NCI-H345 treated with DMSO at 0.1 percent for 48 hours (cell line): ENCODE data around the gene SPRR4.

Experiments used
- DNase-seq: peaks from one replicate; lab custom pipeline; 2025; ENCODE audit not compliant: unreplicated experiment; lab: John Stamatoyannopoulos, UW

Gene SPRR4, protein sequence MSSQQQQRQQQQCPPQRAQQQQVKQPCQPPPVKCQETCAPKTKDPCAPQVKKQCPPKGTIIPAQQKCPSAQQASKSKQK

DNA sequence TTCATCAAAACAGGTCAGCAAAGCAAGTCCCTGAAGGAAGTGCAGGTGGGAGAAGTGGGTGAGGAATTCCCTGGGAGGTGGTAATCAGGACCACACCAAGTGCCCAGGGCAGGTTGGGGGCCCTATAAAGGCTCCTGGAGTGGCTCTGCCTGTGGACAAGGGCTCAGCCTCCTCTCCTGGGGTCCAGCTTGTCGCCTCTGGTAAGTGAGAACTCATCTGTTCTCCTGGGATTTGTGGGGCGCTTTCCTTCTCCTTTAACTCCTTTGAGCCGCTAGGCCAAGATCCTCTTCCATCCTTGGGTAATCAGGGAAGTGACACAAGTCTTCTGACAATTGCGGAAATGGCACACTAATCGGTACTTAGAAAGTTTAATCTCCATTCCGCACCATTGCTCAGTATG lies at the start of gene SPRR4:
TSS of gene SPRR4 (plus strand) at position 154 of the 400 bp plus-strand sequence. CDS start 1,243 bp downstream, outside the sequence.
- no peak for DNase-seq

DNA sequence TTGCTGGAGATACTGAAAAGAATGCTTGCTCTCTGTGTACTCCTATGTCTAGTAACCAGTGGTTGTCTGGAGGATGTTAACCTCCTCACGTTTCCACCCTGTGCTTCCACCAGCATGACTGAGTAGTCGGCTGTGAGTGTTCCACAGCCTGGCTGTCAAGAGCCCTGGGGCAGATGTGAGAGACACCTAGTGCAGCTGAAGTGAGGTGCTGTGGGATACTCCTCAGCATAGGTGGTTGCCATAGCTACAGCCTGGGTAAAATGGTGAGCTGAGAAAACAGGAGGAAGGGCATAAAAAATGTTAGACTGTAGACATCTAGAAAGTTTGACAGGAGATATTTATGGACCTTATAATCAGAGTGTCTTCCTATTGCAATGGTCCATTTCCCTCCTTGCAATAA lies 46.3 kb upstream of the SPRR4 start:
- DNase-seq, result no peak

DNA sequence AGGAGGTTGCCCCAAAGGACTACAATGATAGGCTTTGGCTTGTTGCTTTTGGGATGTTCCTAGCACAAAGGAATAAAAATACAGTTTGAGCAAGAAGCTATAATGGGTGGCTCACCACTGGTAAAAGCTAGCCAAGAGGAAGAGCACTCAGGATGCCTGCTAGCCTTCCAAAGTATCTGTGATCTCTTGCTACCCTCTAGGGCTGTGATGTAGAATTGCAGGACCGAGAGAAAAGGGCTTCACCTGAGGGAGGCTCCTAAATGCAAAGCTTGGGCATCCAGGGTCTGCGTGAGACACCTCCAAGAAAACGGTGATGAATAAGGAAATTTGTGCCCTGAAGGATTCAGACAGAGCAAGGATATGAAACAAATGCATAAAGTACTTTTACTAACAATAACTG lies 44.4 kb upstream of the SPRR4 start:
- no peak for DNase-seq

DNA sequence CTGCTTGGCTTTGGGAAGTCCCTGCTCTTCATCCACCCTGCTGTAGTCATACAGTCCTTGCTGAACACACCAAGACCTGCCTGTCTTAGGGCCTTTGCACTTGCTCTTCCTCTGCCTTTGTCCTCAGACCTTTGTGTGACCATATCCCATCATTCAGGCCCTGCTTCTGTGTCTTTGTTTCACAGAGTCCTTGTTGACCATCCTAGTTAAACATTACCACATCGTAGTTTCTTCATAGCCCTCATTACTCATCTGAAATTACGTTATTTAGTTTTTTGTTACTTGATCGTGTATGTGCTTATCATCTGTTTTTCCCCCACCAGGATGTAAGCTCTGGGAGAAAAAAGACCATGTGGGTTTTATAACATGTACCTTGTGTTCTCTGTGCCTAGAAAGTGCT lies 41.8 kb upstream of the SPRR4 start:
- no peak for DNase-seq

DNA sequence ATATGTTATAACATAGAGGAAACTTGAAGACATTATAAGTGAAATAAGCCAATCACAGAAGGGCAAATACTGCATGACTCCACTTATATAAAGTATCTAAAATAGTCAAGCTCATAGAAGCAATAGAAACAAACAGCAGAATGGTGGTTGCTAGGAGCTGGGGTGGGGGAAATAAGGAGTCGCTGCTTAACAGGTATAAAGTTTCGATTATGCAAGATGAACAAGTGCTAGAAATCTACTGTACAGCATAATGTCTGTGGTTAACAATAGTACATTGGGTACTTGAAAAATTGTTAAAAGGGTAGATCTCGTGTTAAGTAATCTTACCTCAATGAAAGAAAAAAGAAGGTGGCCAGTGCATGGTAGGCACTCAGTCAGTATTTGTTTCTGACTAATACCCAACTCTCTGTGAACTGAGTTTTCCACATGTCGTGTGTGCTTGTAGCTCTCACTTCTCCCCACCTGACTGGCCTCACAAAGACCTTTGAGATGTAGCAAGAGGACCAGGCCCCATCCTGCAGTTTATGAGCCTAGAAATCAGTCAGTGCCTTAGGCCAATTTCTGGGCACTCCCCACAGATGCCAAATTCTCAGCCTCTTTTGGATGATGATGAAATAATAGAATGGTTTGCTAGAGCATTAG lies 38.2 kb upstream of the SPRR4 start:
- no peak for DNase-seq

DNA sequence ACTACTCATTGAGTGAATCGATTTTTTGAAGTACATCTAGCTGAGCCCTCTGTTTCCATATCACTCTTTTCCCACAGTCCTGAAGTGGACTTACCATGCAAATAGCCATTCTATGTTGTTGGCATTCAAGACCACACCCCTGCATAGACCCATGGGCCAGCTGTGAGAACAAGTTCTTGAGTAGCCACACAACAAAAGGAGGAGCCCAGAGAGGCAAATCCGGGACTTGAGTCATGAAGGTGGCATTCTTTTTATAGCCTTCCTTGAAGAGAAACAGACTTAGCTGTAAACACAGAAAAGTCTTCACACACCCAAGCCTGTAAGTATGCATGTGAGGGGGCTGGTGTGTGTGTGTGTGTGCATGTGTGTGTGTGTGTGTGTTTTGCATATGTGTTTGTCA lies 37.3 kb upstream of the SPRR4 start:
- DNase-seq, result no peak

DNA sequence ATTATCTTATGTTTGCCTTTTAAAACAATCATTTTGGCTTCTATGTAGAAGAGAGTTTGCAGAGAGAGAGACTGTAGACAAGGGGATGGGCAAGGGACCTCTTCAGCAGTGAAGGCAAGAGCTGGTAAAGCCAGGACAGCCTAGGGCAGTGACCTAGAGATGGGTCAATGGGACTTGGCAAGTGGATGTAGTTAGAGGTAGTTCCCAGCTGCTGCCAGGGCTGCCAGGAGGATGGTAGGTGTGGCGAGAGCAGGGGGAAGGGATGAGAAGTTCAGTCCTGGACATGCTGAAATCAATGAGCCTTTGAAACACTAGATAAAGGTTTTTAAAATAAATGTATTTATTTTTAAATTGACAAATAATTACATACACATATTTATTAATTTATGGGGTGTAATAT lies 29.8 kb upstream of the SPRR4 start:
- DNase-seq, result no peak

DNA sequence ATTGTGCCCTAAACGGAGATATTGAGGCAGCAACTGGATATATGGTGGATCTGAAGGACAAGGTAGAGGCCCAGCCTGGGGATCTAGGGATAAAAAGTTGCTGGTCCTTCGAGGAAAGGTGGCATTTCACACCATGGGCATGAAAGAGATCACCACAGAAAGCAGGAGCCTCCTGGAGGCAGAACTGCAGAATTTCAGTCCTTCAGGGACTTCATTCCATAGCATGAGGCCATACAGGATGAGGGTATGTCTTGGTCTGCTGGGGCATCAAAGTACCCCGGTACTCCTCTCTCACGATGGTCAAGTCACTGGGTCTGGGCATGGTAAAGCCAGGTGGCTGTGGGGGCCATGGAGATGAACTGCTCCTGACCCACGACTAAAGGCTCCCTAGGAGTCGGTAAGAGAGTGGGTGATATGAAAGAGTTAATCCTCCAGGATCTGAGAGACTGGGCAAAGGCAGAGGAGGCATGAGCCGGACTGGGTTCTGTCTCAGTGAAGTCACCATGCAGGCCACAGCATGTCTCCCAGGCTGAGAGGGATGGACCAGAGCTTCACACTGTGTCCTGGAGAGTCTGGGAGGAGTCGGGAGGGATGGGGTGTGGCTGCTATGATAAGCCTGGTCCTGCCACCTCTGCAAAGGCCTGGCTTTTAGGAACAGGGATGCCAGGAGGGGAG lies 29.3 kb upstream of the SPRR4 start:
- no peak for DNase-seq

DNA sequence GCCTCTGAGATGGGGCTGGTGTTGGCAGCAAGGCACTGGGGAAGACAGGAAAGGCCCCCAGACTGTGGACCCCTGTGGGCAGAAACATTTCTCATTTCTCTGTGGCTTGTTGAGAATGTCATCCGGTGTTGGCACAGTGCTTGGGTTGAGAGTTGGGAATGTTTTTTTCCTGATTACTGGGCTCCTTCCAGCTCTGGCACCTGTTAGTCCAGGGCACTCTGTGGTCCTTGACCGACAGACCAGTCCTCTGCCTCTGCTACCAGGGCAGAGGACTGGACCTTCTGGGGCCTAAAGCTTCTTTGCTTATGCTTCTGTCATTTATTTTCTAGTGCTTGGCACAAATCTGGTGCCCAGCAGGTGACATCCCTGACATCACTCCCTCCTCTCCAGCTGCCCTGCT lies 28.3 kb upstream of the SPRR4 start:
- no peak for DNase-seq

DNA sequence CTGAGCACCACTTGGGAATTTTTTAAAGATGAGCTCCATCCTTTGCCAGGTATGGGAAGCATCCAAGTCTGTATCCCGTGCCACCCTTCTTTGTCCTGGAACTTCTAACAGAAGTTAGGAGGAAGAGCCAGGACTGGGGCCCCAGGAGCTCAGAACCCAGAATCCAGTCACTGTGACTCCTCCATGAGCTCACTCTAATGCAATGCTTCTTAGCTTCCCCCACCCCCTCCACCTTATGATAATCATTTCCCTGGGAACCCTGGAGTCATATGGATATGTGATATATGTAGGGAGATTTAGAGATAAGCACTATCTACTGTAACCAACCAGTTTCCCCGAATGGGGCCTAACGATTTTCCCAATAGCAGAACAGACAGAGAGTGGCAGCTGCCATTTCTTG lies 24.2 kb upstream of the SPRR4 start:
- DNase-seq, result no peak

DNA sequence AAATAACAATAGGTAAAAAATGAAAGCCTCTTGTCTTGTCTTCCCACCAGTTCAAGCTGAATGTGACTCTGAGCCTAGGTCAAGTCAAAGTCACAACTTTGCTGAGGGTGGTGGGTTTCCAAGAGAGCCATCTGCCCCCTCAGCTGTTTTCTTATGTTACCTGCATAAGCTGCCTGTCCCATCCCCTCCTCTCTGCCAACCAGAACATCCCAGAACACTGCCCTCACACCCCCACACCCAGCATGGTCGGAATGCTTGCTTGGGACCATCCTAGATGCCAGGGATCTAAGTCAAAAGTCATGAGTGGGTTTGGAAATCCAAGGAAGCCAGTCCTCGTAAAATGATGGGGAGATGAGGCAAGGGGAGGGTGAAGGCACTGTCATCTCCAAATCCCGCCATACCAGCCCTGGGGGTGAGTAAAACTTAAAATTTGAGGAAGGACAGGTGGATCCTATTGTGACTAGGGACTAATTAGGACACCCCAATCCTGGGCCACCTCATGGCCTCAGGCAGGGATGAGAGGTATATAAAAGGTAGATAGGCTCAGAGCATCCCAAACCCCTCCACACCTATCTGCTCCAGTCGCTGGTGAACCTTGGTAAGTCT lies 23.7 kb upstream of the SPRR4 start, which contains the start of gene SPRR5:
TSS of gene SPRR5 (plus strand) at position 556 of the 606 bp plus-strand sequence. CDS start 1,349 bp downstream, outside the sequence.
- no peak for DNase-seq

DNA sequence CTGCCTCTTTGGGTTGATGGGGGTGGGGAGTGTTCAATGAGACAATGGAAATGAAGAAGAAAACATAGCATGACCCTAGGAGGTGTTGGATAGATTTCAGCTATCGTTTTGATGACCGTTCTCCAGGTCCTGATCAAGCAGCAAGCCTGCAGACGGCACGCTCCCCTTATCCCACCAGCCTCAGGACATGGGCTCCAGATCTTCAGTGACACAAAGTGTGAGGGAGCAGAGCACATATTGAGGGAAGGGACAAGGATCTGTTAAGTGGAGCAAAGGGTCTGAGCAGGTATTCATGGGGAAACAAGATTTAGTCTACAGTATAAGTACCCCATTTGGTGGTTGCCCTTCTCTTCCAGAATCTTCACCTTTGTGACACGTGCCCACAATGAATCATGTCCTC lies 18.7 kb upstream of the SPRR4 start:
- DNase-seq, result no peak

DNA sequence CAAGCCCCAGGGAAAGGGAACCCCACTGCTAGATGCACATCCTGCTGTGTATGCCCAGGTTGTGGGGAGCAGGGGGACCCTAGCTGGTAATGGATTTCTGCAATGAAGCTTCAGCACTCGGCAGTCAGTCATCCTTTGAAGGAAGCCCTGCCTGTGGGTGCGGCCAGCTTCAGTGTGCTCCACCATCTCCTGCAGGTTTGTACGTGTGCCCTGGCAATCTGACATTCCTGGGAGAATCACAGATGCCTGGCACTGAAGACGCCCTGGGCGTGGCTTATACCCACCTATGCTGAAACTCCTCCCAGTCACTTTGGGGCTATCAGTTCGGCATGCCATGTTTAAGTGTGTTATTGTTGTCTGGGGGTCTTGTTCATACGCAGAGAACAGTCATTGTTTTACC lies 16.7 kb upstream of the SPRR4 start:
- DNase-seq, result no peak

DNA sequence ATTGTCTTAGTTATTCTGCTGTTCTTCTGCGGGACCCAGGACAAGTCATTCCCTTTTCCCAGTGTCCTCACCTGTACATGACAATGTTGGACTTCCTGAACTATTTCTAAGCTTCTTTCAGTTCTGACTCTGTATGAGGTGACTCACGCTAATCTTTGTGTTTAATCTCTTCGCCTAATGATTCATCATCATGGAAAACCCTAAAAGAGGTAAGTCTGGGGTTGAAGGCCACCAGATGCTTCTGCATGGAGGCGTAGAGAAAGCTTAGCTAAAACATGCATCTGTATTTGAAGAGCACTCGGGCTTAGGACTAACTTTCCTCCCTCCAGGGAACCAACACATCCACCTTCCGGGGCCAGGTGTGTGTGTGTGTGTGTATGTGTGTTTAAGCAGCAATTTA lies 16.0 kb upstream of the SPRR4 start:
- no peak for DNase-seq

DNA sequence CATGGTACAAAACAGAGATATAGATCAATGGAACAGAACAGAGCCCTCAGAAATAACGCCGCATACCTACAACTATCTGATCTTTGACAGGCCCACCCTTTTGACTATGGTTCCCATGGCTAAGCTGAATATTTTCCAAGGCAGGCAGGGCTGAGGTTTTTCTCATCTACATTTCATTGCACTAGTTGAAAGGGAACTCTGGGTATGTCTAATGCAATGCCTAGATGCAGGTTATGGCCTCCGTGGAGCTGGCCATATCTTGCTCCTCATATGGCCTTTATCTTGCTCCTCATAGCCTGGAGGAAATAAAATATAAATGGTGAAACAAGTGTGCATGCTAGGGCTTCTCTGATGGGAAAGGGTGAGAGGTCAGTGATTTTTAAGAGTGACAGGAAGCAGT lies 12.9 kb upstream of the SPRR4 start:
- no peak for DNase-seq

DNA sequence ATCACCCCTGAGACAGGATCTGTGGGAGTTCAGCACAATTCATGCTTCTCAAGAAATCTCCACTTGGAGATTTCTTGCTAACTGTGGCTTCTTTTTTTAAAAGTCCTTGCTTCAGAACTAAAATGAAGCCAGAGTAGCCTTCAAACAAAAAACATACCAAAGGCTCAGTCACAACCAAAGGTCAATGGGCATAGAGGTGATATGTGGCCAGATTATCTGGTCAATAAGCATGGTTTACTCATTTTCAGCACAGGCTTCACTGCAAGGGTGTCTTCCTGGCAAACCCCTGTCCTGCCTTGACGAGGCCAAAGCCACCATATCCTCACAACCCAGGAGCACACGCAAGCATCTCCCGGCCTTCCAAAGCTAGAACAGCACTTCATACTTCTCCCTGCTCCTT lies 11.2 kb upstream of the SPRR4 start:
- DNase-seq, result no peak

DNA sequence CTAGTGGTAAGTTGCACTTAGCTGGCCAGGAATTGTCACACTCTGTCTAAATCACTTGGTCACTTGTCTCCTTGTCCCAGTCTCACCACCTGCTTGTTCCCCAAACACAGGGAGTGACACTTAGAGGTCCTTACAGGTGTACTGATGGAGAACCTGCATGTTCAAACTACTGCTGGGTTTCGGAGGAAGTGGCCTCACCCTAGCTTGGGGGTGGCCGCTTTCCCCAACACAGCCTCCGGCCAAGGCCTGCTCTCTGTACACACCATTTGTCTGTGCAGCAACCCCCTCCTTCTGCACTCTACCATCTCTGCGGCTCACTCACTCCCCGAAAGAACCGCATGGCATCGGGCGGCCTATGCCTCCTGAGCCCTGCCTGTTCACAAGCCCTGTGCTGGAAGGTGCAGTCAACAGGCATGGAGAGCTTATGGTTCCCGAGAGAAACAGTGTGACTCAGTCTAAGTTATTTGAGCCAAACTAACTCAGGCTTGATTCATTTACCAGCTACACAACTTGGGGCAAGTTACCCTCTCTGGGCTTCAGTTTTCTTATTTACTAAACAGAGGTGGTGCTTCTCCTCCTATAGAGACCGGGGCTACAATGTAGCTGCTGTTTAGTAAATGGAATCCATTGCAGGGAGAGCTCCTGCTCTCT lies 10.5 kb upstream of the SPRR4 start:
- no peak for DNase-seq

DNA sequence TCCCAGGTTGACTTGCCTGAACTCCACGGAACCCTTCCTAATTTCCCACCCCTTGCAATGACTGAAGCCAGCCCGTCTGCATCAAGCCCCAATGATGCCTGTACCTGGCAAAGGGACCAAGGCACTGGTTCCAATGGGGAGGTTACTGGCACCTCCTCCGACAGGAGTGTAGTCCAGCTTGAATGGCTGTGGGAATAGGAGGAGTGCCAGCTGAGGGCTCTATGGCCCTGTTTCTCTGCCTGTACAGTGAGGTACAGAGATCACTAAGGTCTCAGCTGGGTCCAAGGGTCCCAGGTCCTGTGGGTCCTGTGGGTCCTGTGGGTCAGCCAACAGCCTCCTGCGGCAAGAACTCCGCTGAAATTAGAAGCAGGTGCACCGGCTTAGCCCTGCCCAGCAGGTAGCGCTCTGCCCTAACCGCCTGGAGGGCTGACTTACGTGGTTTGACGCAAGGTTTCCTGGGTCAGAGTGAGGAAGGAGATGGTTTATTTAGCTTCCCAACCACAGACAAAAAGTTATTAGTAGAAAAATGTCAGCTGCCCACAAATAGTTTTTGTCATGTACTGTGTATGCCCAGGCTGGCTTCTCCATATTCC lies 9.9 kb upstream of the SPRR4 start:
- DNase-seq, result no peak

DNA sequence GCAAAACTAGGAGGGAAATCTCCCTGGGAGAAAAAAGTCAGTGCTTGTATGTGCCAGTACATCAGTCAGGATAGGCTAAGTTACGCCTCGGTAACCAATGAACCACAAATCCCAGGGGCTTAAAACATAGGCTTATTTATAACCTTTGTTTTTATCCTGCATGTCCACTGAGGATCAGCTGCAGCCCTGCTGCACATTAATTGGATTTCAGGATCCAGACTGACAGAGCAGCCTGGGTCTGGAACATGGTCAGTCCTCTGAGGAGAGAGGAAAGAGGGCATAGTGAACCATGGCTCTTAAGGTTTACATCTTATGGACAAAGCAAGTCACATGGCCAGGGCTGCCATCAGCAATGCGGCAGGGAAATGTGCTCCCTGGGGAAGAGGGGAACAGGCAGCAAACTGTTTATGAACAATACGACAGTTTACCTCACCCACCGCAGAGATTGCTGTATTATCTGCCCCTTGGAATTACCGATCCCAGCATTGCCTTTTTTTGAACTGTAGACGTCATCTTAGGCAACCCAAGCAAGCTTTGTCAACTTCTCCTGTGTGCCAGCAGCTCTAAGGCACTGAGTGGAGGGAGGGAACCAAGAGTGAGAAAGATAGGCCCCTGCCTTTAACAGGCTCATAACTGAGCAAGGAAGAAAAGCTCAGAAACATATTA lies 9.1 kb upstream of the SPRR4 start:
- no peak for DNase-seq

DNA sequence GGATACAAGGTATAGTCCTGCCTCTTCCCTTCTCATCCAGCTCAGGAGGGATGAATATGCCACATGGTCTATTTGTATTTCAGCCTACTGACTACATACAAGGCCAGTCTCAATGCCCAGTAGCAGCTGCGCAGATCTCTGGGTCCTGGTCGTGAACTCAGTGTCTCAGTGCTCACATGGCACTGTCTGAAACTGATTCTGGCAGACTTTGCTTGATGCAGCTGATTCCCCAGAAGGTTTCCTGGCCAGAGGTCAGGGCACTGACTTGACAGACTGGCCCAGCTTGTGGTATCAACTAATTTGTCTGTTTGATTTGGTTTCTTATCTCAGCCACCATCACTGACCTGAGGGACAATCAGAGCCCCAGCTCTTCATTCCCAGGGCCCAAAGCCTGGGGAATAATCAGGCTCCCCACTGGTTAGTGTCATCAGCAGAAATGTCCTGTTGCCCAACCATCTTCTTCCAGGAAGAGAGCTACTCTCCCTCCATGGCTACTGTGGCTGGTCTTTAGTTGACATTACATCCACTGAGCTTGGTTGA lies 7.5 kb upstream of the SPRR4 start:
- no peak for DNase-seq

DNA sequence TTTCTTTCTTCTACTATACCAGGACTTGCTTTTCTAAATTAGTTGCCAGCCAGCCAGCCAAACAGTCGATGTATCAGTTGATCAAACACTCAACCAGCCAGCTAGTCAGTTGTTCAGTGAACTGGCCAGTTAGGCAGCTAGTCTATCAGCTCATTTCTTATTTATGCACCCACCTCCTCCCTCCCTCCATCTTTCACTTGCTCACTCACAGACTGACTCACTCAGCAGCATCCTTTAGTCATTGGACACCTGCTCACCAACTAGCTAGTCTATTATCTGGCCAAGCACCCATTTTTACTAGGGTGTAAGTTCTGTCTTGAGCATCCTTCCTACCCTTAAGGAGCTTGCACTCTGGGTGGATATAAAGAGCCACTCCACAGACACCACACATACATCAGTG lies 5.9 kb upstream of the SPRR4 start:
- DNase-seq, result no peak
